ENCODE results near the gene KCNQ1. TPM values are rescaled to one million over a fixed set of nuclear protein-coding genes. Genes with fewer than 3 reads are reported as not detected.

KCNQ1 gene
- total RNA-seq, 5 donors from 2014 or later (not counting 1 experiment from before 2014, with no cell fraction given) = 20.9 to 32.9 (median 24.0) TPM

GRCh38 chr11:2673871-2674471 is 229.2 kb downstream of the KCNQ1 start:
- Mint-ChIP-seq H3K4me3 (no peak overlapping the region), H3K4me1 (no peaks in the 10 kb centered on the region), H3K27ac (no peak overlapping the region), H3K36me3 (peaks cover 17% of the 10 kb centered on the region), H3K9me3 (no peaks in the 10 kb centered on the region), H3K27me3 (no peaks in the 10 kb centered on the region)
- no peak for ATAC-seq (replicated peaks in 1 of 4)
- Histone ChIP-seq H3K4me3 (ENCODE audit: control insufficient read depth in 1 of 2, extremely low read depth in 1 of 2, low read length in 1 of 2) (no peak overlapping the region), H3K27ac (ENCODE audit: low read length) (no peak overlapping the region), H3K36me3 (ENCODE audit: control insufficient read depth in 2 of 2, extremely low read depth in 1 of 2, insufficient read depth in 1 of 2, low read length in 1 of 2) (peaks cover 0 to 3% of the 10 kb centered on the region in 2 donors), H3K9me3 (no peaks in the 10 kb centered on the region), H3K4me1 (ENCODE audit: control insufficient read depth in 1 of 2, extremely low read depth in 1 of 2, insufficient read depth in 2 of 2, low read length in 2 of 2) (no peaks in the 10 kb centered on the region), H3K27me3 (replicated peaks in 1 of 2; ENCODE audit: control insufficient read depth in 2 of 2, extremely low read depth in 1 of 2, insufficient read depth in 2 of 2, low read length in 1 of 2) (no peaks in the 10 kb centered on the region)
- CTCF ChIA-PET = no interaction called here
- no peak for DNase-seq
- WGBS (ENCODE audit: insufficient coverage) = 93% methylated on average over 15 of the region's 16 CpGs
- POLR2A ChIA-PET = interaction anchor here in 1 of 2 donors (0.6 kb wide), 1 partner anchor 230 kb away, joined by 4 read pairs; the partner anchor contains the start of gene TRPM5

DNA sequence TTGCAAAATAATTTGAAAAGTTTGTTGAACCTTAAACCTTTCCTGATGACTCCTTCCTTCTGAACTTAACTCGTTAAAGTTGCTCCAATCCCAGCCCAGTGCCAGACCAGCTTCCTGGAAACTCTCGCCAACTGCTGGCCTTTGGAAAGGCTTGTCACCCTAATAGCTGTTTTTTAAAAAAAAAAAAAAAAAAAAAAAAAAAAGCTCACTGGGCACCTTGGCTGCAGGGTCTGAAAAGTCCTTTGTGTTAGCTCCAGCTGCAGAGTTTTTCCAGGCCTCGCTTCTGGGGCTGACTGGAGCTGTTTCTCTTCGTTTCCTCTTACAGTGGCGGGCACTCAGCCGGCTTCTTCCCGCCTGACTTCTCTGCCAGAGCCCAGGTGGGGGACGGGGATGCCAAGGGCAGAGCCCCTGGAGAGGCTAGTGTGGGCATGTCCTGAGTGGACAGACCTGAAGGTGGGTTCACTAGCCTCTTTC is 229.9 kb downstream of the KCNQ1 start:
- POLR2A ChIA-PET = no interaction called here
- no peak for ATAC-seq (replicated peaks in 1 of 4)

DNA sequence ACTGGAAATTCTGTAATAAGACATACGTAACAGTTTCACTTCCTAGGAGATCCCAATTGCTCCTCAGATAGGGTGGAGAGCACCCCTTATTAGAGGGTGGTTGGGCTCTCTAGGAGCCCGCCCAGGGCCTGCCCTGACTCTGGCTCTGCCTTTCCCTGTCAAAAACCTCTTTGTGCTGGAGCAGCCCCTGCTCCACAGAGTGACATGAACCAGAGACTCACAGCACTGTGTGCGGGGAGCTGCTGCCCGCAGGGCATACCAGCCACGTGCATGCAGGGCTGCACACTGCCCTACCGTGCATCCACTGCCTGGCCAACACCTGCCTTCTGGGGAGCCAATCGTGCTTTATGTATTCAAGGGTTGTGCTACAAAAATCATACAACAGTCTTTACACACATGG is 230.7 kb downstream of the KCNQ1 start:
- ATAC-seq (replicated peaks in 1 of 4) (no peak), DNase-seq (peak in 1 of 35 experiments; percentile 0)
- 85% methylated on average over 7 of the region's 7 CpGs for WGBS (ENCODE audit: insufficient coverage)
- no peaks in the 10 kb centered on the region for H3K27me3 Mint-ChIP-seq
- Histone ChIP-seq H3K27me3 (replicated peaks in 1 of 2; ENCODE audit: control insufficient read depth in 2 of 2, extremely low read depth in 1 of 2, insufficient read depth in 2 of 2, low read length in 1 of 2) (no peaks in the 10 kb centered on the region), H3K27ac (ENCODE audit: low read length) (no peak overlapping the region), H3K4me1 (ENCODE audit: control insufficient read depth in 1 of 2, extremely low read depth in 1 of 2, insufficient read depth in 2 of 2, low read length in 2 of 2) (no peaks in the 10 kb centered on the region), H3K36me3 (ENCODE audit: control insufficient read depth in 2 of 2, extremely low read depth in 1 of 2, insufficient read depth in 1 of 2, low read length in 1 of 2) (peaks cover 0 to 3% of the 10 kb centered on the region in 2 donors), H3K4me3 (ENCODE audit: control insufficient read depth in 1 of 2, extremely low read depth in 1 of 2, low read length in 1 of 2) (no peak overlapping the region), H3K9me3 (no peaks in the 10 kb centered on the region)
- H3K9me3 Mint-ChIP-seq = no peaks in the 10 kb centered on the region
- ChIA-PET POLR2A (no interaction called here), CTCF (no interaction called here)
- H3K27ac Mint-ChIP-seq = no peak overlapping the region
- H3K36me3 Mint-ChIP-seq = peaks cover 13% of the 10 kb centered on the region
- no peaks in the 10 kb centered on the region for H3K4me1 Mint-ChIP-seq
- no peak overlapping the region for H3K4me3 Mint-ChIP-seq

More for the DNA sequence above, 229.9 kb downstream of the KCNQ1 start:
- H3K4me1 Mint-ChIP-seq = no peaks in the 10 kb centered on the region
- no peaks in the 10 kb centered on the region for H3K9me3 Mint-ChIP-seq
- Histone ChIP-seq H3K9me3 (no peaks in the 10 kb centered on the region), H3K4me3 (ENCODE audit: control insufficient read depth in 1 of 2, extremely low read depth in 1 of 2, low read length in 1 of 2) (no peak overlapping the region), H3K36me3 (ENCODE audit: control insufficient read depth in 2 of 2, extremely low read depth in 1 of 2, insufficient read depth in 1 of 2, low read length in 1 of 2) (peaks cover 0 to 3% of the 10 kb centered on the region in 2 donors), H3K4me1 (ENCODE audit: control insufficient read depth in 1 of 2, extremely low read depth in 1 of 2, insufficient read depth in 2 of 2, low read length in 2 of 2) (no peaks in the 10 kb centered on the region), H3K27ac (ENCODE audit: low read length) (no peak overlapping the region), H3K27me3 (replicated peaks in 1 of 2; ENCODE audit: control insufficient read depth in 2 of 2, extremely low read depth in 1 of 2, insufficient read depth in 2 of 2, low read length in 1 of 2) (no peaks in the 10 kb centered on the region)
- no peak overlapping the region for H3K4me3 Mint-ChIP-seq
- H3K36me3 Mint-ChIP-seq = peaks cover 20% of the 10 kb centered on the region
- H3K27ac Mint-ChIP-seq = no peak overlapping the region
- no peaks in the 10 kb centered on the region for H3K27me3 Mint-ChIP-seq
- DNase-seq = no peak
- CTCF ChIA-PET = no interaction called here
- 93% methylated on average over 3 of the region's 8 CpGs for WGBS (ENCODE audit: insufficient coverage)

DNA sequence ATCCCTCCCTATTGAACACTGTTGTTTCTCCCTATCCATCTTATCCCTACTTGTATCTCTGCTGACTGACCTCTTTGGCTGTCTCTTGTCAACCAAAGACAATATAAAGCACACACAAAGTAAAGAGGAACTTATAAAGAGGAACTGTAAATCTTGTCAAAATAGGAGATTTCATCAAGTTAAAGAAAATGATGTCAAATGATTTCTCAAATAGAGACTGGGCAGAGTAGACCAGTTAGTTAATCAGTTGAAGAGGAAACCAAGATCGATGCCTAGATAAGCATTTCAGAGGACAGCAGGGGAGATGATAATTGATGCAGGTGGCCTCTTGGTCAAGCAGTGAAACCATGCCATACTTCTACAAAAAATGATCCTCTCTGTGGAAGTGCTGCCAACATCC is 232.3 kb downstream of the KCNQ1 start:
- peaks cover 0 to 3% of the 10 kb centered on the region in 2 donors for H3K36me3 ChIP-seq (ENCODE audit: control insufficient read depth in 2 of 2, extremely low read depth in 1 of 2, insufficient read depth in 1 of 2, low read length in 1 of 2)
- no CpG with 5 or more reads among the region's 1 CpG for WGBS (ENCODE audit: insufficient coverage)
- DNase-seq = no peak
- Mint-ChIP-seq H3K9me3 (no peaks in the 10 kb centered on the region), H3K4me3 (no peak overlapping the region), H3K36me3 (peaks cover 13% of the 10 kb centered on the region), H3K27me3 (no peaks in the 10 kb centered on the region), H3K4me1 (peaks cover 0 to 3% (median 2%) of the 10 kb centered on the region in 3 donors), H3K27ac (no peak overlapping the region)
- no peaks in the 10 kb centered on the region for H3K27me3 ChIP-seq (replicated peaks in 1 of 2; ENCODE audit: control insufficient read depth in 2 of 2, extremely low read depth in 1 of 2, insufficient read depth in 2 of 2, low read length in 1 of 2)
- CTCF ChIA-PET = no interaction called here
- H3K4me1 ChIP-seq (ENCODE audit: control insufficient read depth in 1 of 2, extremely low read depth in 1 of 2, insufficient read depth in 2 of 2, low read length in 2 of 2) = no peaks in the 10 kb centered on the region
- POLR2A ChIA-PET = no interaction called here
- H3K27ac ChIP-seq (ENCODE audit: low read length) = no peak overlapping the region
- H3K4me3 ChIP-seq (ENCODE audit: control insufficient read depth in 1 of 2, extremely low read depth in 1 of 2, low read length in 1 of 2) = no peak overlapping the region
- ATAC-seq (replicated peaks in 1 of 4) = no peak
- H3K9me3 ChIP-seq = no peaks in the 10 kb centered on the region

- CTCF ChIA-PET = no interaction called here
Measured at GRCh38 chr11:2678396-2678795, 233.6 kb downstream of the KCNQ1 start.

DNA sequence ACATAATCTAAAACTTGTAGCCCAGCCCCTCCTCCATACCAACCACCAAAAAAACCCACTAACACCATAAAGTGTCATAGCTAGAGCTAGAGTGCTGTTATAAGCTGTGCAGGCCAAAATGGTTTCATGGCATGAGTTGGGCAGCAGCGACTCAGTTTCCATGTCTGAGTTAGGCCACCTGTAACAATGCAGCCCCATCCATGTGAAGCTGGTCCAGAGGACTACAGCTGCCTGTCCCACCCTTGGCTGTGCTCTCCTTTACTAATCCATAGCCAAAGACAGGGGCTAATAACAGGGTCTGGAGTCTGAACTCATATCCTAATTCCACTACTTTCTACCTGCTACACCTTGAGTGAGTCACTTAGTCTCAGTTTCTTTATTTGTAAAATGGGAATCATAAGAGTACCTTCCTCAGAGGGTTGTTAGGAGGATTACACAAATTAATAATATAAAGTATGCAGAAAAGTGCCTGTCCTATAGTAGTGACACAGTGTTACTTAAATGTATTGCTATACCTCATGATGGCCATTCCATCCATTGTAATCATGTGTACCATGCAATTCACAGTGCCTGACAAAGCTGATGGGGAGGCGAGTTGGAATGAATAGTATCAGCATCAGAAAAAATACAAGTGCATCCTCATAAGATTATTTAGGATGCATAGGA is 234.3 kb downstream of the KCNQ1 start:
- Mint-ChIP-seq H3K4me3 (no peak overlapping the region), H3K27ac (no peak overlapping the region), H3K36me3 (peaks cover 10% of the 10 kb centered on the region), H3K27me3 (no peaks in the 10 kb centered on the region), H3K9me3 (no peaks in the 10 kb centered on the region), H3K4me1 (peaks cover 0 to 3% (median 2%) of the 10 kb centered on the region in 3 donors)
- no peaks in the 10 kb centered on the region for H3K9me3 ChIP-seq
- no peaks in the 10 kb centered on the region for H3K4me1 ChIP-seq (ENCODE audit: control insufficient read depth in 1 of 2, extremely low read depth in 1 of 2, insufficient read depth in 2 of 2, low read length in 2 of 2)
- POLR2A ChIA-PET = no interaction called here
- CTCF ChIA-PET = no interaction called here
- no peak overlapping the region for H3K27ac ChIP-seq (ENCODE audit: low read length)
- no peak for ATAC-seq (replicated peaks in 1 of 4)
- no peak for DNase-seq
- whole genome bisulfite sequencing (ENCODE audit: insufficient coverage) = no CpG with 5 or more reads among the region's 2 CpGs
- no peaks in the 10 kb centered on the region for H3K27me3 ChIP-seq (replicated peaks in 1 of 2; ENCODE audit: control insufficient read depth in 2 of 2, extremely low read depth in 1 of 2, insufficient read depth in 2 of 2, low read length in 1 of 2)
- H3K4me3 ChIP-seq (ENCODE audit: control insufficient read depth in 1 of 2, extremely low read depth in 1 of 2, low read length in 1 of 2) = no peak overlapping the region
- no peaks in the 10 kb centered on the region for H3K36me3 ChIP-seq (ENCODE audit: control insufficient read depth in 2 of 2, extremely low read depth in 1 of 2, insufficient read depth in 1 of 2, low read length in 1 of 2)

More at GRCh38 chr11:2678396-2678795, 233.6 kb downstream of the KCNQ1 start:
- H3K9me3 Mint-ChIP-seq = no peaks in the 10 kb centered on the region
- WGBS (ENCODE audit: insufficient coverage) = 44% methylated on average over 1 of the region's 1 CpG
- POLR2A ChIA-PET = no interaction called here
- no peak overlapping the region for H3K27ac ChIP-seq (ENCODE audit: low read length)
- H3K27me3 Mint-ChIP-seq = no peaks in the 10 kb centered on the region
- H3K9me3 ChIP-seq = no peaks in the 10 kb centered on the region
- peaks cover 0 to 3% (median 2%) of the 10 kb centered on the region in 3 donors for H3K4me1 Mint-ChIP-seq
- no peak overlapping the region for H3K4me3 Mint-ChIP-seq
- no peak overlapping the region for H3K4me3 ChIP-seq (ENCODE audit: control insufficient read depth in 1 of 2, extremely low read depth in 1 of 2, low read length in 1 of 2)
- H3K36me3 ChIP-seq (ENCODE audit: control insufficient read depth in 2 of 2, extremely low read depth in 1 of 2, insufficient read depth in 1 of 2, low read length in 1 of 2) = no peaks in the 10 kb centered on the region
- DNase-seq = no peak
- no peaks in the 10 kb centered on the region for H3K4me1 ChIP-seq (ENCODE audit: control insufficient read depth in 1 of 2, extremely low read depth in 1 of 2, insufficient read depth in 2 of 2, low read length in 2 of 2)
- no peak for ATAC-seq (replicated peaks in 1 of 4)
- no peak overlapping the region for H3K27ac Mint-ChIP-seq
- no peaks in the 10 kb centered on the region for H3K27me3 ChIP-seq (replicated peaks in 1 of 2; ENCODE audit: control insufficient read depth in 2 of 2, extremely low read depth in 1 of 2, insufficient read depth in 2 of 2, low read length in 1 of 2)
- peaks cover 13% of the 10 kb centered on the region for H3K36me3 Mint-ChIP-seq

Measured in T-cell (primary cell).